H1 (cell line): ENCODE data around the gene SLC66A2. TPM values are rescaled to one million over a fixed set of nuclear protein-coding genes. Genes with fewer than 3 reads are reported as not detected.

Source experiments
- CTCF ChIA-PET: fragments of 300-600 bp; sonication (Branson Sonifier 250); formaldehyde crosslinking; loops from one replicate; lab custom pipeline; 2021; ENCODE audit not compliant: partially characterized antibody; lab: Charles Lee
- POLR2A ChIA-PET: fragments of 300-600 bp; sonication (Branson Sonifier 250); formaldehyde crosslinking; loops from one replicate; lab custom pipeline; 2021; ENCODE audit warnings: inconsistent platforms; ENCODE audit not compliant: partially characterized antibody; lab: Charles Lee
- DNase-seq, 2 experiments: peaks; one replicate each; pipeline versions ENCODE4 v3.0.0 to v3.0.0-alpha.2; 2010 to 2022; ENCODE audit warnings: low spot score in 2 of 2, low read depth in 1 of 2, mixed read lengths in 1 of 2
- FAIRE-seq: peaks from 2 replicates; lab custom pipeline; 2011; peaks lifted over from hg19 to GRCh38; lab: Jason Lieb, UNC
- H2AFZ ChIP-seq: 2 replicates; pipeline ENCODE4 v1.8.1; 2012; ENCODE audit warnings: low read length, inconsistent platforms
- H2AK5ac ChIP-seq: 2 replicates; pipeline ENCODE4 v1.6.1; 2013; ENCODE audit warnings: low read depth, low read length
- H2BK120ac ChIP-seq: replicated peaks from 2 replicates; pipeline ENCODE3; 2013; ENCODE audit warnings: low read depth, low read length, inconsistent platforms
- H2BK12ac ChIP-seq: 2 replicates; pipeline ENCODE4 v1.6.1; 2013; ENCODE audit warnings: low read depth, low read length
- H2BK15ac ChIP-seq: 2 replicates; pipeline ENCODE4 v1.6.1; 2013; ENCODE audit warnings: low read length
- H2BK20ac ChIP-seq: 2 replicates; pipeline ENCODE4 v1.6.1; 2013; ENCODE audit warnings: low read length
- H2BK5ac ChIP-seq: 2 replicates; pipeline ENCODE4 v1.6.1; 2013; ENCODE audit warnings: low read depth, low read length
- H3K14ac ChIP-seq: 2 replicates; pipeline ENCODE4 v1.6.1; 2013; ENCODE audit warnings: inconsistent platforms; ENCODE audit not compliant: insufficient read length
- H3K18ac ChIP-seq: 2 replicates; pipeline ENCODE4 v1.6.1; 2013; ENCODE audit warnings: low read length; ENCODE audit errors: extremely low read depth
- H3K23ac ChIP-seq: 2 replicates; pipeline ENCODE4 v1.6.1; 2013; ENCODE audit warnings: inconsistent platforms; ENCODE audit not compliant: insufficient read length
- H3K23me2 ChIP-seq: 2 replicates; pipeline ENCODE4 v1.6.1; 2013; ENCODE audit warnings: low read depth, low read length
- H3K27ac ChIP-seq: 2 replicates; pipeline ENCODE4 v1.6.1; 2011; ENCODE audit warnings: low read depth, low read length, inconsistent platforms
- H3K27me3 ChIP-seq, 4 experiments: replicated peaks in 1 of 4; 1 replicate in 1 of 4; 2 replicates in 3 of 4; pipeline versions ENCODE4 v1.6.1 to v1.8.1; 2011 to 2013; ENCODE audit warnings: low read length in 3 of 4, mild to moderate bottlenecking in 3 of 4, inconsistent platforms in 2 of 4, mixed read lengths in 2 of 4, moderate library complexity in 1 of 4; ENCODE audit not compliant: control insufficient read depth in 3 of 4, insufficient read depth in 3 of 4; ENCODE audit errors: extremely low read depth in 1 of 4
- H3K36me3 ChIP-seq, 4 experiments: 2 replicates each; pipeline versions ENCODE4 v1.6.1 to v1.8.1; 2011 to 2013; ENCODE audit warnings: mild to moderate bottlenecking in 4 of 4, low read length in 3 of 4, moderate library complexity in 2 of 4, control low read depth in 1 of 4, inconsistent platforms in 1 of 4; ENCODE audit not compliant: insufficient read depth in 4 of 4, control insufficient read depth in 2 of 4
- H3K4ac ChIP-seq: replicated peaks from 2 replicates; pipeline ENCODE3; 2013; ENCODE audit warnings: low read length, low read depth, mixed read lengths, inconsistent platforms; ENCODE audit not compliant: insufficient read length
- H3K4me1 ChIP-seq, 4 experiments: replicated peaks in 1 of 4; 1 replicate in 1 of 4; 2 replicates in 3 of 4; pipeline versions ENCODE4 v1.6.1 to v1.8.1; 2011 to 2013; ENCODE audit warnings: low read length in 3 of 4, inconsistent platforms in 2 of 4, mixed read lengths in 1 of 4; ENCODE audit not compliant: insufficient read depth in 4 of 4, control insufficient read depth in 3 of 4
- H3K4me2 ChIP-seq, 2 experiments: 2 replicates each; pipeline versions ENCODE4 v1.6.1 to v1.8.1; 2011 to 2013; ENCODE audit warnings: low read depth in 2 of 2, low read length in 2 of 2, control low read depth in 1 of 2, inconsistent platforms in 1 of 2, mild to moderate bottlenecking in 1 of 2; ENCODE audit not compliant: insufficient read depth in 1 of 2
- H3K4me3 ChIP-seq, 4 experiments: fragments of 200-600, 300-600 bp in 1 of 4; sonication (generic), shearing (Covaris generic), sonication (Bioruptor Twin) in 1 of 4; 2 replicates each; pipeline versions ENCODE4 v1.5.1 to v1.8.1; 2011 to 2016; ENCODE audit warnings: low read length in 4 of 4, low read depth in 3 of 4, control low read depth in 2 of 4, inconsistent platforms in 2 of 4, mild to moderate bottlenecking in 2 of 4, mixed read lengths in 1 of 4, moderate library complexity in 1 of 4; ENCODE audit not compliant: insufficient read depth in 2 of 4; ENCODE audit errors: extremely low read depth in 1 of 4
- H3K56ac ChIP-seq: replicated peaks from 2 replicates; pipeline ENCODE3; 2013; ENCODE audit warnings: low read depth, mild to moderate bottlenecking, mixed read lengths, low read length, inconsistent platforms; ENCODE audit not compliant: insufficient read length
- H3K79me1 ChIP-seq: 2 replicates; pipeline ENCODE4 v1.6.1; 2013; ENCODE audit warnings: low read depth, low read length, control low read depth
- H3K79me2 ChIP-seq, 2 experiments: 2 replicates each; pipeline versions ENCODE4 v1.6.1 to v1.8.1; 2012 to 2013; ENCODE audit warnings: low read length in 2 of 2, mild to moderate bottlenecking in 2 of 2, inconsistent platforms in 1 of 2; ENCODE audit not compliant: insufficient read depth in 2 of 2, control insufficient read depth in 1 of 2
- H3K9ac ChIP-seq, 4 experiments: replicated peaks in 1 of 4; 1 replicate in 1 of 4; 2 replicates in 3 of 4; pipeline versions ENCODE4 v1.6.1 to v1.8.1; 2011 to 2013; ENCODE audit warnings: low read depth in 3 of 4, low read length in 3 of 4, control low read depth in 2 of 4, mild to moderate bottlenecking in 2 of 4, moderate library complexity in 2 of 4, inconsistent platforms in 1 of 4; ENCODE audit errors: extremely low read depth in 1 of 4
- H3K9me3 ChIP-seq, 2 experiments: 2 replicates each; pipeline versions ENCODE4 v1.6.1 to v1.8.1; 2012 to 2013; ENCODE audit warnings: mild to moderate bottlenecking in 2 of 2, moderate library complexity in 2 of 2, control low read depth in 1 of 2, inconsistent platforms in 1 of 2, low read depth in 1 of 2, low read length in 1 of 2, mixed read lengths in 1 of 2; ENCODE audit not compliant: insufficient read depth in 2 of 2
- H4K20me1 ChIP-seq, 2 experiments: replicated peaks in 1 of 2; 2 replicates each; pipeline versions ENCODE3 to v1.8.1; 2011 to 2013; ENCODE audit warnings: inconsistent platforms in 2 of 2, low read length in 2 of 2, mild to moderate bottlenecking in 1 of 2; ENCODE audit not compliant: insufficient read depth in 2 of 2, control insufficient read depth in 1 of 2
- H4K5ac ChIP-seq: 2 replicates; pipeline ENCODE4 v1.6.1; 2013; ENCODE audit warnings: low read length, low read depth, mixed read lengths, inconsistent platforms; ENCODE audit not compliant: insufficient read length
- H4K8ac ChIP-seq: 2 replicates; pipeline ENCODE4 v1.8.0; 2013; ENCODE audit warnings: mild to moderate bottlenecking, moderate library complexity, low read length, inconsistent platforms; ENCODE audit not compliant: insufficient read depth; ENCODE audit errors: extremely low read depth
- H4K91ac ChIP-seq: replicated peaks from 2 replicates; pipeline ENCODE3; 2013; ENCODE audit warnings: low read length, mixed read lengths, inconsistent platforms; ENCODE audit not compliant: insufficient read length
- BACH1 ChIP-seq: IDR thresholded peaks from 2 replicates; pipeline ENCODE4 v1.6.1; 2012; ENCODE audit warnings: low read length, improper control_type of control experiment
- CHD1 ChIP-seq: IDR thresholded peaks from 2 replicates; pipeline ENCODE4 v1.6.1; 2012; ENCODE audit warnings: low read depth, low read length, improper control_type of control experiment
- MAFK ChIP-seq: IDR thresholded peaks from 2 replicates; pipeline ENCODE4 v1.6.1; 2012; ENCODE audit warnings: low read depth, mild to moderate bottlenecking, improper control_type of control experiment, low read length
- SIN3A ChIP-seq, 2 experiments: IDR thresholded peaks in 1 of 2; conservative IDR thresholded peaks in 1 of 2; 2 replicates each; pipeline ENCODE4 v1.6.1; 2011 to 2012; ENCODE audit warnings: low read length in 2 of 2, improper control_type of control experiment in 1 of 2, low read depth in 1 of 2, mild to moderate bottlenecking in 1 of 2
- SUZ12 ChIP-seq: fragments of 200-600 bp; sonication (generic); IDR thresholded peaks from 2 replicates; pipeline ENCODE4 v1.6.1; 2012; ENCODE audit warnings: mild to moderate bottlenecking, inconsistent platforms, low read length, moderate library complexity, mixed read lengths
- WGBS, 2 experiments: shearing (Covaris generic) in 1 of 2; methylation state at CpG; one replicate each; pipeline versions ENCODE4 v1.1.6 to v1.1.7; 2013 to 2015; ENCODE audit warnings: low lambda C conversion rate in 2 of 2, mixed read lengths in 2 of 2, inconsistent platforms in 1 of 2, low coverage in 1 of 2, missing lambda C conversion rate in 1 of 2; ENCODE audit not compliant: insufficient replicate concordance in 2 of 2, insufficient coverage in 1 of 2, insufficient read length in 1 of 2; ENCODE audit errors: extremely low coverage in 1 of 2, missing lambda C conversion rate in 1 of 2; 5-methylcytosine and 5-hydroxymethylcytosine counted together
- polyA plus RNA-seq, 7 experiments: library from polyadenylated mRNA; depleted of rRNA in 3 of 7; stranded (reverse) in 5 of 7; unstranded in 2 of 7; fragments of >200 nt in 5 of 7; fragments of 200-250 nt in 2 of 7; gene quantifications; 1 replicate in 5 of 7; 2 replicates in 1 of 7; 4 replicates in 1 of 7; pipeline versions ENCODE4 v1.2.1 to v1.2.3, GENCODE V29; 2011 to 2013; ENCODE audit warnings: missing spikeins in 2 of 7, mixed read lengths in 2 of 7
- total RNA-seq: library from RNA; stranded (reverse); fragmentation: NEBNext Ultra II Directional; extraction: Animal tissue kit (Norgen Biotek cat#: 25700); gene quantifications from 2 replicates; pipeline ENCODE4 v1.2.1, GENCODE V29; 2021

The SLC66A2 gene
- total and polyA plus RNA-seq, 2 of the 8 experiments (the other 6 are each of a cell fraction or from before 2014, with no cell fraction given): 15.0 to 18.9 TPM

DNA sequence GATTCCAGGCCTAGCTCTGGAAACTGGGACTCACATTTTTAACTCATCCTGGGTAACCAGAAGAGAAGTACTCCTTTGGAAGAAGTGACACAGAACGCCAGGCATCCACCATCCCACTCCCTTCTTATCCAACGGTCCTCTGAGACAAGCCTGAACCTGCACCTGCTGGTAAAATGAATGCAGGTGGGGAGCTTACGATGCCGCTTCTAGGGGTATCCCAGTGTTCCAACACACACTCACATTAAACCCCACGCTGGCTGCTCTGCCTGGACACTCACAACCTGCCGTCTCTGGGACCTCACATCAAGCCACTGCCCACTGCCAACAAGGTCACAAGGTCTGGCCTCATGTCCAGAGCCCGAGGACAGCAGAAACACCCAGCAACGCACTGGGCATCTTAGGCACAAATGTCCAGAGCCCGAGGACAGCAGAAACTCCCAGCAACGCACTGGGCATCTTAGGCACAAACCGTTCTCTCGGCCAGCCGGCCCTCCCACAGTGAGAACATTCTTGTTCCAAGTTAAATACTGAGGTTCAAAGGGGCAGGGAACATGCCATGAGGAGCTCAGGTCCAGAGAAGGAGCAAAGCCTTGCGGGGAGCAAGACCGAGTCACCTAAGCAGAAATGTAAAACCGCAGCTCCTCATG is 9.9 kb downstream of the SLC66A2 start:
- no peak overlapping the region for H4K8ac ChIP-seq
- FAIRE-seq (no peak), DNase-seq (no peak)
- no peak overlapping the region for H3K4ac ChIP-seq
- no peak overlapping the region for H3K14ac ChIP-seq
- no peaks in the 10 kb centered on the region; a peak in 1 of 7 replicates for H3K27me3 ChIP-seq
- no peak overlapping the region for H2BK120ac ChIP-seq
- no peak overlapping the region for H3K27ac ChIP-seq
- H2BK20ac ChIP-seq: no peak overlapping the region
- H3K9ac ChIP-seq: no peak overlapping the region
- peaks cover 5 to 17% of the 10 kb centered on the region in 2 experiments for H4K20me1 ChIP-seq
- no peak overlapping the region for H3K18ac ChIP-seq
- ChIA-PET CTCF (interaction anchor here (1.2 kb wide), 1 partner anchor 11 kb away, joined by 4 read pairs; no protein-coding TSS in a partner anchor), POLR2A (interaction anchor here (1.6 to 1.7 kb wide), 2 partner anchors 11 to 26 kb away, joined by 3 to 4 read pairs; no protein-coding TSS in a partner anchor)
- peaks cover 0 to 13% (median 8%) of the 10 kb centered on the region in 4 experiments; a peak in 4 of 7 replicates for H3K4me1 ChIP-seq
- H3K23me2 ChIP-seq: no peaks in the 10 kb centered on the region
- peaks cover 0 to 3% of the 10 kb centered on the region in 2 experiments; a peak in 2 of 4 replicates for H3K79me2 ChIP-seq
- no peak overlapping the region for H2AFZ ChIP-seq
- H3K36me3 ChIP-seq: no peaks in the 10 kb centered on the region; a peak in 1 of 8 replicates
- no peak overlapping the region for H3K4me3 ChIP-seq
- H3K23ac ChIP-seq: no peak overlapping the region
- no peak overlapping the region for H3K56ac ChIP-seq
- no peaks in the 10 kb centered on the region for H3K9me3 ChIP-seq
- no peak overlapping the region for H4K91ac ChIP-seq
- no peak for TF ChIP-seq SUZ12
- TF ChIP-seq CHD1: no peak
- TF ChIP-seq SIN3A (conservative IDR thresholded peaks at IDR 0.05 in 1 of 2, IDR thresholded peaks at IDR 0.05 in 1 of 2; ENCODE audit: low read depth in 1 of 2, low read length in 2 of 2): no peak
- TF ChIP-seq BACH1: no peak
- TF ChIP-seq MAFK: no peak
- peaks cover 5% of the 10 kb centered on the region for H3K79me1 ChIP-seq
- H2BK5ac ChIP-seq: no peak overlapping the region
- no peak overlapping the region for H2BK15ac ChIP-seq
- H4K5ac ChIP-seq: no peak overlapping the region
- no peak overlapping the region for H2BK12ac ChIP-seq
- no peak overlapping the region for H2AK5ac ChIP-seq
- WGBS, 2 experiments: 93% methylated on average over 16 of the region's 16 CpGs; no CpG with 5 or more reads in 1 of the 2 experiments
- no peak overlapping the region for H3K4me2 ChIP-seq
